Activated CD4-positive, alpha-beta T cell treated with anti-CD3 and anti-CD28 coated beads for 1 hour (primary cell): Measurements from ENCODE around the gene GGT7.
"Not testable (repeated sequence)": the region's sequence is repeated elsewhere in the genome, so short reads cannot be mapped to it uniquely, and the experiment has no call there.

Experiments used
- DNase-seq: peaks from one replicate; pipeline ENCODE4 v3.0.0-alpha.2; 2020

Gene GGT7

GRCh38 chr20:34834459-34834893 lies 38.2 kb downstream of the GGT7 start:
- DNase-seq: no peak

DNA sequence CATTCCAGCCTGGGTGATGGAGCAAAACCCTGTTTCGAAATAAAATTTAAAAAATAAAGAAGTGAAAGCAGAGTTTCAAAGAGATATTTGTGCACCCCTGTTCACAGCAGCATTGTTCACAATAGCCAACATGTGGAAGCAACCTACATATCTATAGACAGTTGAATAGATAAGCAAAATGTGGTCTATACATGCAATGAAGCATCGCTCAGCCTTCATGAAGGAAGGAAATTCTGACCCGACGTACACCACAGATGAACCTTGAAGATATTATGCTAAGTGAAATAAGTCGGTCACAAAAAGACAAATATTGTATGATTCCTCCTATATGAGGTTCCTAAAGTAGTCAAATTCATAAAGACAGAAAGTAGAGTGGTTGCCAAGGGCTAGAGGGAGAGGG lies 40.7 kb downstream of the GGT7 start:
- no peak for DNase-seq

GRCh38 chr20:34829191-34829590 lies 43.5 kb downstream of the GGT7 start:
- DNase-seq: no peak

DNA sequence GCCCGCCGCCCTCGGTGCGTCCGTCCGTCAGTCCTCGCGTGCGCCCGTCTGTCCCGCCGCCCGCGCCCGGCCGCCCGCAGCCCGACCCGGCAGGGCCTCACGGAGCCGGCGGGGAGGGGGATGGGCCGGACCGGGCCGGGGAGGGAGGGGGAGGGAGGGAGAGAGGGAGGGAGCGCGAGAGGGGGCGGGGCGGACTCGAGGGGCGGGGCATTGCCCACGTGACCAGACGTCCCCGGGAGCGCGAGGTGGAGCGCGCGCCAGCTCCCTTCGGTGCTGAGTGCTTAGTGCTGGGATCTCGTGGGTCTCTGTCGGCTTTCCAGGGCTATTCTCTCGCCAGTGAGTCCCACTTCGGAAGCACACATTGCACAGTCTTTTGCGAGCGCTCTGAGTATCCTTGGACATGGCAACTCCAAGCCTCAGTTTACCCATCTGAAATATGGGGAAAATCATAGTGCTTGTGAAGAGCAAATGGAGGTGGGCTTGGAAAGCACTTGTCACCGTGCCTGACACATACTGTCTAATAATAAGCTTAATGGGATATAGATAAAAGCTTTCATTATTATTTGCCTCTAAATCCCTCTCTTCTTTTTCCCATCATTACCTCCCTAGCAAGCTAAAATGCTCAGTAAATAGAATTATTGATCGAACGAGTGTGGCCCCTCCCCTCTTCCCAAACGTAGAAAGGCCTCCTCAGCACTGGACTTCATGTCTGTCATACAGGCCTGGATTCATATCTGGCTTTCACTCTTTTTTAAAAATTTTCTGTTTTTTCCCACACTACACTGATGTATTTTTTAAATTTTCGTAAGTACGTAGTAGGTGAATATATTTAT lies 46.9 kb downstream of the GGT7 start, which contains the start of gene NCOA6:
Gene NCOA6 (minus strand): TSS at position 122 of the 833 bp plus-strand sequence. CDS start 43,296 bp downstream, outside the sequence.
- peak; percentile 76 for DNase-seq

DNA sequence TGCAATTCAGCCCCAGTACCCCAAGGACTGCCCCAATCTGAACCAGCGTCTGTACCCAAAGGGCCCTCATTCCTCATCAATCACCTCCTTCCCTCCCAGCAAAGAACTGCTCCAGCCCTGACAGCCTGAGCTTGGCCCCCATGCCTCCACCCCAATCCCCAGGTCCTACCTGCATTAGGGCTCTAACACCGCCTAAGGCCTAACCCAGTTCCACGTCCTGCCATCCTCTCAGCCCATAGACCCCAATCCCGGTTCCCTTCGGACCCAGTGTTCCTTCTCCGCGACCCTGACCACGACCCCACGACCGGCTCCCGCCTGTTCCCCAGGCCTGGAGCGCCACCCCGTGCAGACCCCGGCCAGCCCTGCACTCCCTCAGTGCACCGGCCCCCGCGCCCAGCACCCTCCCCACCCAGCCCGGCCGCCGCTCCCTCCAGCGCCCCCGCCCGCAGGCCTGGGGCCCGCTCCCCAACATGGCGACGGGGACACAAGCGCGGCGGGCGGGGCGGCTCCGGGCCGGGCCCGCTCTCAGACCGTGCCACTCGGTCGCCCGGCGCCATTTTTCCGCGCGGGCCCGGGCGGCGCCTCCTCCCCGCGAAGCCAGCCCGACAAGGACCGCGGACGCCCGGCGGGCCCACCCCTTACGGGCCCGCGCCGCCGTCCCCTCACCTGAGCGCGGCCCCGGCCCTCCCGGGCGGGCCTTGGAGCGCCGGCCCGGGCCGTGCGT lies 47.7 kb downstream of the GGT7 start:
- DNase-seq: peak; percentile 50

GRCh38 chr20:34824452-34824805 lies 48.2 kb downstream of the GGT7 start:
- peak; percentile 35 for DNase-seq

DNA sequence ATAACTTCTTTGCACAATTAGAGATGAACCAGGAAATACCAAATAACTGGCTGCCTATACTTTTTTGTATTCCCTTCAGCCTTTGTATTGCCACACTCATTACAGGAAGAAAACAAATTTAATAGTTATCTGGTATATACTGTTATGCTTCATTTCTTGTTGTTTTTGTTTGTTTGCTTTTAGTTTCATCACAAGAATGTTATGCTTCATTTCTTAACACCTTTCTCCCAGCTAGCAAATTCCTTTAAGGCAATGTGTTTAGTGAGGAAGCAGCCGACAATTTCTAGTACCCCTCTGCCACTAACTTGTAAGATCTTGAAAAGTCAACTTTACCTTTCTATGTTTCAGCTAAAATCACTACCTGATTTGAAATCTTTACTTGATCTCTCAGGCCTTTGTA lies 48.6 kb downstream of the GGT7 start:
- no peak for DNase-seq

DNA sequence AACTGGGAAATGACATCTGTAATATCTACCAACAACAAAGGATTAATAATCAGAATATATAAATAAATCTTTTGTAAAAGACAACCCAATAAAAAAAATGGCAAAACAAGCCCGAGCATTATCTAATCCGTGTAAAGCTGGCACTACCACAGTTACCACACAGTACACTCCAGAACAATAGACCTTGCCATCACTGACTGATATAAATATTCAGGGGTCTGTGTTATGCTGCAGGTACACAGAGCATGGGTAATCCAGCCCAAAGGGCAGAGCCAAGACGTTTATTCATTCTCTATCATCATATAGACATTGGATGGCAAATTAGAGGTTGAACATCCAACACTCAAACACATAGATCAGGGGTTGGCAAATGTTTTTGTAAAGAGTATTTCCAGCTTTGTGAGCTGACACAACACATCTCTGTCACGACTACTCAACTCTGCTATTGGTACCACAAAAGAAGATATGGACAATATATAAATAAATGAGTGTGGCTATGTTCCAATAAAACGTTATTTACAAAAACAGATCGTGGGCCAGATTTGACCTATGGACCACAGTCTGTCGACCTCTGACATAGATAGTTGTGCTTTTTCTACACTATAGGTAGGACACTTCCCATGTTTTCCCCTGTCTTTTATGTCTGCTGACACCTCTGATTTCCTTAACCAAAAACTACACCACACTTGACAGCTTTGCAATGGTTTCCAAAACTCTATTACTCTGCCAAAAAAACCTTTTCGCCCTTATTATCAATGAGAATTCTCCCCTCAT lies 51.7 kb downstream of the GGT7 start:
- DNase-seq: no peak

DNA sequence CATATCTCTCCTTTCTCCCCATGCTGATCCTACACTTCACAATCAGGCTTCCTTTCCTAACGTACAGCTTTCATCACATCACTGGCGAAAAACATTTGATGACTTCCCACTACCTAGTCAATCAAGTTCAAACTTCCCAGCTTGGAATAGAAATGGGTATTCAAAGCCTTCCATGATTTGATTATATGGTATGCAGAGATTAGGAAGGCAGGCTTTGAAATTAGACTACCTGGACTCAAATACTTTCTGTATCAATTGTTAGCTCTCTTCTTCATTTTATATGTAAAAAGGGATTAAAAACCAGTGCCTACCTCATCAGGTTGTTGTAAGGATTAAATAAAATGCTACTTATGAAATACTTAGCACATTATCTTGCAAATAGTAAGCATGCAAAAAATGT lies 54.9 kb downstream of the GGT7 start:
- DNase-seq: no peak

- DNase-seq: no peak
Observed at GRCh38 chr20:34817072-34817471, 55.6 kb downstream of the GGT7 start.

GRCh38 chr20:34815636-34816035 lies 57.0 kb downstream of the GGT7 start:
- no peak for DNase-seq

- DNase-seq: no peak
Observed at GRCh38 chr20:34808583-34808982, 64.1 kb downstream of the GGT7 start.

- not testable (repeated sequence) for DNase-seq
Observed at GRCh38 chr20:34807944-34808465, 64.7 kb downstream of the GGT7 start.

GRCh38 chr20:34806255-34806654 lies 66.4 kb downstream of the GGT7 start:
- DNase-seq: no peak

DNA sequence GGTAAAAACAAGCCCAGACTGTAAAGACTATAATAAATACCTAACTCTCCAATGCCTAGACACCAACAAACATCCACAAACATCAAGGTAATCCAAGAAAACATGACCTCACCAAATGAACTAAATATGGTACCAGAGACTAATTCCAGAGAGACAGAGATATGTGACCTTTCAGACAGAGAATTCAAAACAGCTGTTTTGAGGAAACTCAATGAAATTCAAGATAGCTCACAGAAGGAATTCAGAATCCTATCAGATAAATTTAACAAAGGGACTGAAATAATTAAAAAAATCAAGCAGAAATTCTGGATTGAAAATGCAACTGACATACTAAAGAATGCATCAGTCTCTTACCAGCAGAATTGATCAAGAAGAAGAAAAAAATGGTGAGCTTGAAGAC lies 73.8 kb downstream of the GGT7 start:
- DNase-seq: no peak

GRCh38 chr20:34798328-34798727 lies 74.3 kb downstream of the GGT7 start:
- no peak for DNase-seq

- DNase-seq: no peak
Observed at GRCh38 chr20:34797012-34797995, 75.4 kb downstream of the GGT7 start.
